HepG2 (cell line): ENCODE measurements around the gene POLRMT. TPM values are rescaled to one million over a fixed set of nuclear protein-coding genes. Genes with fewer than 3 reads are reported as not detected.
A peak's percentile ranks its signal among the peaks of the same experiment; 100 is the strongest.

Experiments used
- CHD2 ChIP-seq: IDR thresholded peaks from 2 replicates; pipeline ENCODE4 v1.6.1; 2011; ENCODE audit warnings: low read depth, low read length, improper control_type of control experiment
- ELF1 ChIP-seq: sonication (generic); formaldehyde crosslinking; IDR thresholded peaks from 2 replicates; pipeline ENCODE4 v1.4.0; 2020; ENCODE audit warnings: missing genetic modification reagents
- HES4 ChIP-seq: sonication (generic); formaldehyde crosslinking; IDR thresholded peaks from 2 replicates; pipeline ENCODE4 v1.9.0; 2021; ENCODE audit warnings: mild to moderate bottlenecking, missing genetic modification reagents, borderline replicate concordance
- HNRNPUL1 ChIP-seq: fragments of 200-400 bp; formaldehyde crosslinking; IDR thresholded peaks from 2 replicates; pipeline ENCODE4 v1.6.1; 2017; ENCODE audit warnings: low read depth, mild to moderate bottlenecking, low read length, moderate library complexity
- HOXA5 ChIP-seq: sonication (generic); formaldehyde crosslinking; IDR thresholded peaks from 2 replicates; pipeline ENCODE4 v1.4.0; 2020; ENCODE audit warnings: missing genetic modification reagents
- ISX ChIP-seq: sonication (generic); formaldehyde crosslinking; conservative IDR thresholded peaks from 2 replicates; pipeline ENCODE4 v1.5.0; 2020; ENCODE audit warnings: missing genetic modification reagents
- POLR2A ChIP-seq, 2 experiments: IDR thresholded peaks; 2 replicates each; pipeline ENCODE4 v1.6.1; 2011; ENCODE audit warnings: low read depth in 2 of 2, low read length in 2 of 2, mild to moderate bottlenecking in 1 of 2, moderate library complexity in 1 of 2; ENCODE audit not compliant: insufficient read depth in 1 of 2
- RFX3 ChIP-seq: IDR thresholded peaks from 2 replicates; pipeline ENCODE4 v1.6.1; 2016; ENCODE audit warnings: missing biosample characterization, missing genetic modification reagents
- SALL1 ChIP-seq: sonication (generic); formaldehyde crosslinking; IDR thresholded peaks from 2 replicates; pipeline ENCODE4 v1.8.0; 2022; ENCODE audit warnings: mild to moderate bottlenecking, missing genetic modification reagents
- SMYD3 ChIP-seq: sonication (generic); formaldehyde crosslinking; IDR thresholded peaks from 2 replicates; pipeline ENCODE4 v1.8.1; 2023; ENCODE audit warnings: mild to moderate bottlenecking, missing genetic modification reagents
- SNAPC2 ChIP-seq: sonication (generic); formaldehyde crosslinking; IDR thresholded peaks from 2 replicates; pipeline ENCODE4 v1.8.1; 2022; ENCODE audit warnings: mild to moderate bottlenecking, missing genetic modification reagents
- SPEN ChIP-seq: sonication (generic); formaldehyde crosslinking; IDR thresholded peaks from 2 replicates; pipeline ENCODE4 v1.5.1; 2020; ENCODE audit warnings: low read depth, mild to moderate bottlenecking, missing genetic modification reagents
- TBP ChIP-seq: sonication (generic); formaldehyde crosslinking; IDR thresholded peaks from 2 replicates; pipeline ENCODE4 v1.5.0; 2020; ENCODE audit warnings: missing genetic modification reagents
- TOE1 ChIP-seq: sonication (generic); formaldehyde crosslinking; IDR thresholded peaks from 2 replicates; pipeline ENCODE4 v1.4.0; 2020; ENCODE audit warnings: mild to moderate bottlenecking, missing genetic modification reagents
- ZBTB7A ChIP-seq: sonication (generic); formaldehyde crosslinking; IDR thresholded peaks from 2 replicates; pipeline ENCODE4 v1.8.0; 2022; ENCODE audit warnings: mild to moderate bottlenecking, missing genetic modification reagents
- ZNF207 ChIP-seq: fragments of 450-650 bp; IDR thresholded peaks from 2 replicates; pipeline ENCODE4 v1.6.1; 2016; ENCODE audit warnings: antibody characterized with exemption, borderline replicate concordance
- ZNF260 ChIP-seq: sonication (generic); formaldehyde crosslinking; IDR thresholded peaks from 2 replicates; pipeline ENCODE4 v1.4.0; 2020; ENCODE audit warnings: missing genetic modification reagents, low read depth, mild to moderate bottlenecking, borderline replicate concordance
- ZNF331 ChIP-seq: sonication (generic); formaldehyde crosslinking; IDR thresholded peaks from 2 replicates; pipeline ENCODE4 v1.4.0; 2020; ENCODE audit warnings: missing genetic modification reagents
- ZNF430 ChIP-seq: sonication (generic); formaldehyde crosslinking; IDR thresholded peaks from 2 replicates; pipeline ENCODE4 v1.9.0; 2021; ENCODE audit warnings: mild to moderate bottlenecking, missing genetic modification reagents
- ZNF674 ChIP-seq: sonication (generic); formaldehyde crosslinking; IDR thresholded peaks from 2 replicates; pipeline ENCODE4 v1.5.0; 2020; ENCODE audit warnings: low read depth, mild to moderate bottlenecking, missing genetic modification reagents
- ZNF713 ChIP-seq: sonication (generic); formaldehyde crosslinking; IDR thresholded peaks from 2 replicates; pipeline ENCODE4 v1.4.0; 2020; ENCODE audit warnings: mild to moderate bottlenecking, missing genetic modification reagents
- ZSCAN25 ChIP-seq: sonication (generic); formaldehyde crosslinking; IDR thresholded peaks from 2 replicates; pipeline ENCODE4 v1.8.0; 2022; ENCODE audit warnings: mild to moderate bottlenecking, missing genetic modification reagents
- polyA plus RNA-seq, 8 experiments: library from polyadenylated mRNA; depleted of rRNA in 3 of 8; stranded (reverse) in 7 of 8; unstranded in 1 of 8; fragments of >200 nt; fragmentation: Illumina TruSeq in 4 of 8; extraction: Trizol in 4 of 8; gene quantifications; 2 replicates each; pipeline versions ENCODE4 v1.2.1 to v1.2.3, GENCODE V29; 2011 to 2016; ENCODE audit warnings: low read depth in 4 of 8, missing spikeins in 1 of 8, mixed read lengths in 1 of 8; ENCODE audit not compliant: insufficient read depth in 1 of 8
- total RNA-seq, 5 experiments: library from RNA; depleted of rRNA; stranded (reverse); fragments of >200 nt; fragmentation: Illumina TruSeq; extraction: Trizol; gene quantifications; 2 replicates each; pipeline ENCODE4 v1.2.3, GENCODE V29; 2016; ENCODE audit warnings: low read depth in 1 of 5
- TF ChIP-seq, protein P1 (sequence below): IDR thresholded peaks from 2 replicates; pipeline ENCODE4 v1.6.1; 2016; ENCODE audit warnings: low read depth
- TF ChIP-seq, protein P2 (sequence below): sonication (generic); formaldehyde crosslinking; IDR thresholded peaks from 2 replicates; pipeline ENCODE4 v1.4.0; 2020; ENCODE audit warnings: missing genetic modification reagents, borderline replicate concordance
- TF ChIP-seq, protein P3 (sequence below): sonication (generic); formaldehyde crosslinking; IDR thresholded peaks from 2 replicates; pipeline ENCODE4 v1.5.1; 2020; ENCODE audit warnings: missing genetic modification reagents, mild to moderate bottlenecking, borderline replicate concordance
- TF ChIP-seq, protein P4 (sequence below): sonication (generic); formaldehyde crosslinking; IDR thresholded peaks from 2 replicates; pipeline ENCODE4 v1.4.0; 2020; ENCODE audit warnings: missing genetic modification reagents

Gene POLRMT
- total and polyA plus RNA-seq, 2 of the 13 experiments (the other 11 are each of a cell fraction or from before 2014, with no cell fraction given): 78.0 to 101 TPM

GRCh38 chr19:572140-572742 is 61.1 kb downstream of the POLRMT start, which contains the start of gene BSG (continued):
- 0 out of 2 replicates have a peak, but pooled peaks have one; percentile 42 for TF ChIP-seq TBP
- TF ChIP-seq, protein P1, sequence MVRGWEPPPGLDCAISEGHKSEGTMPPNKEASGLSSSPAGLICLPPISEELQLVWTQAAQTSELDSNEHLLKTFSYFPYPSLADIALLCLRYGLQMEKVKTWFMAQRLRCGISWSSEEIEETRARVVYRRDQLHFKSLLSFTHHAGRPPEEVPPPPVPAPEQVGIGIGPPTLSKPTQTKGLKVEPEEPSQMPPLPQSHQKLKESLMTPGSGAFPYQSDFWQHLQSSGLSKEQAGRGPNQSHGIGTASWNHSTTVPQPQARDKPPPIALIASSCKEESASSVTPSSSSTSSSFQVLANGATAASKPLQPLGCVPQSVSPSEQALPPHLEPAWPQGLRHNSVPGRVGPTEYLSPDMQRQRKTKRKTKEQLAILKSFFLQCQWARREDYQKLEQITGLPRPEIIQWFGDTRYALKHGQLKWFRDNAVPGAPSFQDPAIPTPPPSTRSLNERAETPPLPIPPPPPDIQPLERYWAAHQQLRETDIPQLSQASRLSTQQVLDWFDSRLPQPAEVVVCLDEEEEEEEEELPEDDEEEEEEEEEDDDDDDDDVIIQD: no peak
- TF ChIP-seq SNAPC2 (CRISPR knock-in tag): no peak; the same call in 1 of the 2 replicates
- TF ChIP-seq SALL1 (CRISPR knock-in tag): peak; percentile 67; the same call in 1 of the 2 replicates
- no peak for TF ChIP-seq CHD2
- TF ChIP-seq, protein P2, sequence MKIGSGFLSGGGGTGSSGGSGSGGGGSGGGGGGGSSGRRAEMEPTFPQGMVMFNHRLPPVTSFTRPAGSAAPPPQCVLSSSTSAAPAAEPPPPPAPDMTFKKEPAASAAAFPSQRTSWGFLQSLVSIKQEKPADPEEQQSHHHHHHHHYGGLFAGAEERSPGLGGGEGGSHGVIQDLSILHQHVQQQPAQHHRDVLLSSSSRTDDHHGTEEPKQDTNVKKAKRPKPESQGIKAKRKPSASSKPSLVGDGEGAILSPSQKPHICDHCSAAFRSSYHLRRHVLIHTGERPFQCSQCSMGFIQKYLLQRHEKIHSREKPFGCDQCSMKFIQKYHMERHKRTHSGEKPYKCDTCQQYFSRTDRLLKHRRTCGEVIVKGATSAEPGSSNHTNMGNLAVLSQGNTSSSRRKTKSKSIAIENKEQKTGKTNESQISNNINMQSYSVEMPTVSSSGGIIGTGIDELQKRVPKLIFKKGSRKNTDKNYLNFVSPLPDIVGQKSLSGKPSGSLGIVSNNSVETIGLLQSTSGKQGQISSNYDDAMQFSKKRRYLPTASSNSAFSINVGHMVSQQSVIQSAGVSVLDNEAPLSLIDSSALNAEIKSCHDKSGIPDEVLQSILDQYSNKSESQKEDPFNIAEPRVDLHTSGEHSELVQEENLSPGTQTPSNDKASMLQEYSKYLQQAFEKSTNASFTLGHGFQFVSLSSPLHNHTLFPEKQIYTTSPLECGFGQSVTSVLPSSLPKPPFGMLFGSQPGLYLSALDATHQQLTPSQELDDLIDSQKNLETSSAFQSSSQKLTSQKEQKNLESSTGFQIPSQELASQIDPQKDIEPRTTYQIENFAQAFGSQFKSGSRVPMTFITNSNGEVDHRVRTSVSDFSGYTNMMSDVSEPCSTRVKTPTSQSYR (CRISPR knock-in tag): no peak
- no peak for TF ChIP-seq ZNF331 (CRISPR knock-in tag)
- no peak for TF ChIP-seq ZNF260 (CRISPR knock-in tag)
- no peak for TF ChIP-seq SMYD3
- peak; percentile 83; the same call in 1 of the 2 replicates for TF ChIP-seq ZNF674 (CRISPR knock-in tag)
- TF ChIP-seq, protein P3, sequence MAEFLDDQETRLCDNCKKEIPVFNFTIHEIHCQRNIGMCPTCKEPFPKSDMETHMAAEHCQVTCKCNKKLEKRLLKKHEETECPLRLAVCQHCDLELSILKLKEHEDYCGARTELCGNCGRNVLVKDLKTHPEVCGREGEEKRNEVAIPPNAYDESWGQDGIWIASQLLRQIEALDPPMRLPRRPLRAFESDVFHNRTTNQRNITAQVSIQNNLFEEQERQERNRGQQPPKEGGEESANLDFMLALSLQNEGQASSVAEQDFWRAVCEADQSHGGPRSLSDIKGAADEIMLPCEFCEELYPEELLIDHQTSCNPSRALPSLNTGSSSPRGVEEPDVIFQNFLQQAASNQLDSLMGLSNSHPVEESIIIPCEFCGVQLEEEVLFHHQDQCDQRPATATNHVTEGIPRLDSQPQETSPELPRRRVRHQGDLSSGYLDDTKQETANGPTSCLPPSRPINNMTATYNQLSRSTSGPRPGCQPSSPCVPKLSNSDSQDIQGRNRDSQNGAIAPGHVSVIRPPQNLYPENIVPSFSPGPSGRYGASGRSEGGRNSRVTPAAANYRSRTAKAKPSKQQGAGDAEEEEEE (CRISPR knock-in tag): no peak
- no peak for TF ChIP-seq ZNF207
- peak; percentile 36; the same call in 1 of the 2 replicates for TF ChIP-seq ZNF430
- peak; percentile 65 for TF ChIP-seq ELF1
- TF ChIP-seq TOE1: no peak
- peak; percentile 44; the same call in 1 of the 2 replicates for TF ChIP-seq HOXA5 (CRISPR knock-in tag)
- no peak for TF ChIP-seq HNRNPUL1
- TF ChIP-seq, protein P4, sequence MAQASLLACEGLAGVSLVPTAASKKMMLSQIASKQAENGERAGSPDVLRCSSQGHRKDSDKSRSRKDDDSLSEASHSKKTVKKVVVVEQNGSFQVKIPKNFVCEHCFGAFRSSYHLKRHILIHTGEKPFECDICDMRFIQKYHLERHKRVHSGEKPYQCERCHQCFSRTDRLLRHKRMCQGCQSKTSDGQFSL (CRISPR knock-in tag): 0 out of 2 replicates have a peak, but pooled peaks have one; percentile 32
- peak; percentile 84 for TF ChIP-seq RFX3 (CRISPR knock-in tag)
- peak; percentile 54; the same call in 1 of the 2 replicates for TF ChIP-seq SPEN (CRISPR knock-in tag)
- peak; percentile 53; the same call in 1 of the 2 replicates for TF ChIP-seq ISX (CRISPR knock-in tag)
- peak; percentile 55; the same call in 1 of the 2 replicates for TF ChIP-seq ZSCAN25
- TF ChIP-seq ZBTB7A (CRISPR knock-in tag): no peak; the same call in 1 of the 2 replicates
- TF ChIP-seq ZNF713 (CRISPR knock-in tag): no peak
- no peak for TF ChIP-seq HES4 (CRISPR knock-in tag)
- TF ChIP-seq POLR2A (IDR thresholded peaks at IDR 0.05; ENCODE audit: insufficient read depth in 1 of 2, low read depth in 2 of 2, low read length in 2 of 2): peak; percentile 96 to 97
